Measurements from ENCODE around the gene GPBAR1. TPM values are rescaled to one million over a fixed set of nuclear protein-coding genes. Genes with fewer than 3 reads are reported as not detected.

GPBAR1 gene
- total RNA-seq, 5 donors from 2014 or later (not counting 1 experiment from before 2014, with no cell fraction given), result 0.89 to 2.7 (median 1.2) TPM

GRCh38 chr2:218266316-218266979 is 5.6 kb downstream of the GPBAR1 start:
- 92% methylated on average over 14 of the region's 15 CpGs for WGBS (ENCODE audit: insufficient coverage)
- DNase-seq (no peak), ATAC-seq (replicated peaks in 1 of 4) (no peak)
- CTCF ChIA-PET, result no interaction called here
- Mint-ChIP-seq H3K9me3 (no peaks in the 10 kb centered on the region), H3K27ac (no peak overlapping the region), H3K4me1 (peaks cover 28 to 44% (median 33%) of the 10 kb centered on the region in 3 donors), H3K4me3 (no peak overlapping the region), H3K36me3 (peaks cover 33% of the 10 kb centered on the region), H3K27me3 (no peaks in the 10 kb centered on the region)
- Histone ChIP-seq H3K4me1 (ENCODE audit: control insufficient read depth in 1 of 2, extremely low read depth in 1 of 2, insufficient read depth in 2 of 2, low read length in 2 of 2) (peaks cover 12 to 47% of the 10 kb centered on the region in 2 experiments), H3K9me3 (no peaks in the 10 kb centered on the region), H3K27me3 (replicated peaks in 1 of 2; ENCODE audit: control insufficient read depth in 2 of 2, extremely low read depth in 1 of 2, insufficient read depth in 2 of 2, low read length in 1 of 2) (no peaks in the 10 kb centered on the region), H3K4me3 (ENCODE audit: control insufficient read depth in 1 of 2, extremely low read depth in 1 of 2, low read length in 1 of 2) (no peak overlapping the region), H3K27ac (ENCODE audit: low read length) (no peak overlapping the region), H3K36me3 (ENCODE audit: control insufficient read depth in 2 of 2, extremely low read depth in 1 of 2, insufficient read depth in 1 of 2, low read length in 1 of 2) (peaks cover 18 to 43% of the 10 kb centered on the region in 2 donors)
- POLR2A ChIA-PET, result interaction anchor here in 1 of 2 donors (1.1 kb wide), 1 partner anchor 7 kb away, joined by 3 read pairs; no protein-coding TSS in a partner anchor

- Mint-ChIP-seq H3K4me1 (peaks cover 36 to 52% (median 42%) of the 10 kb centered on the region in 3 donors), H3K36me3 (peaks cover 33% of the 10 kb centered on the region), H3K27ac (peak overlapping the region in 1 of 2 donors; percentile 48), H3K9me3 (no peaks in the 10 kb centered on the region), H3K4me3 (peak overlapping the region in 2 of 3 donors; percentile 13 to 17), H3K27me3 (no peaks in the 10 kb centered on the region)
- ChIA-PET CTCF (no interaction called here), POLR2A (interaction anchor here in 1 of 2 donors (0.6 to 1.1 kb wide), 3 partner anchors 8 to 137 kb away, joined by 3 to 4 read pairs (median 3); no protein-coding TSS in a partner anchor)
- WGBS (ENCODE audit: insufficient coverage), result 100% methylated on average over 5 of the region's 6 CpGs
- H3K4me3 ChIP-seq (ENCODE audit: control insufficient read depth in 1 of 2, extremely low read depth in 1 of 2, low read length in 1 of 2), result no peak overlapping the region
- peaks cover 16 to 54% of the 10 kb centered on the region in 2 experiments for H3K4me1 ChIP-seq (ENCODE audit: control insufficient read depth in 1 of 2, extremely low read depth in 1 of 2, insufficient read depth in 2 of 2, low read length in 2 of 2)
- no peak overlapping the region for H3K27ac ChIP-seq (ENCODE audit: low read length)
- H3K36me3 ChIP-seq (ENCODE audit: control insufficient read depth in 2 of 2, extremely low read depth in 1 of 2, insufficient read depth in 1 of 2, low read length in 1 of 2), result peaks cover 14 to 47% of the 10 kb centered on the region in 2 donors
- DNase-seq (no peak), ATAC-seq (replicated peaks in 1 of 4) (no peak)
- H3K9me3 ChIP-seq, result no peaks in the 10 kb centered on the region
- H3K27me3 ChIP-seq (replicated peaks in 1 of 2; ENCODE audit: control insufficient read depth in 2 of 2, extremely low read depth in 1 of 2, insufficient read depth in 2 of 2, low read length in 1 of 2), result no peaks in the 10 kb centered on the region
These were observed 6.4 kb downstream of the GPBAR1 start for GRCh38 chr2:218267259-218267658.

DNA sequence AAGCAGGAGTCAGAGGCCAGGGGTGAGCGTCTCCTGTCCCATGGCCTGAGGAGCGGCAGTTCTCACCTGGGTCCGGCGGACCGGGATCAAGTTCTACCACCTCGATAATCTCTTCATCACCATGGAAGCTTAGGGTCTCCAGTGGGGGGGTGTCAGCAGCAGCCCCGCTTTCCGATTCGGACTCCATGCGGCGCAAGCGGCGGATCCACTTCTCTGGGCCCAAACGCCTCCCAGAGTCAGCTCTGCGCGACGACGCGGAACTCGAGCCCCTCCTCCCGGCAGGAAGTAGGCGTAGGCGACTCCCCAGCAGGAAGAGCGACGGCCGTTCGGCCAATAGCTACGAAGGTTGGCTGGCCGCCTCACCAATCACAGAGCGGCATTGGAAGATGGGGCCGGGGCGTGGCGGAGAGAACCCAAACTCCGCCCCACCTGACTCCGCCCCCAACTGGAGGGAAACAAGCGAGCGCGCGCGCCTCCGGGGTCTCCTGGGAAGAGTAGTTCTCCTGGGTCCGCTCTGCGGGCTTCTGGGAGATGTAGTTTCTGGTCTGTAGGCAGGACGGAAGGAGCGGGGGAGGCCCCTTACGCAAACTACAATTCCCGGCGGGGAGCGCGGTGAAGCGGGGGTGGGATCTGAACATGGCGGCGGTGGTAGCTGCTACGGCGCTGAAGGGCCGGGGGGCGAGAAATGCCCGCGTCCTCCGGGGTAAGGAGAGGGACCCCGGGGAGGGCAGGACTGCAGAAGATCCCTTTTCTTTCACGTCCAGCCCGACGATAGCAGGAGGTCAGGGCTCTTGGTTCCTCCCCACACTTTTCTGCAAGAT is 9.3 kb downstream of the GPBAR1 start, which contains the start of the genes AAMP and PNKD:
AAMP (minus strand) TSS at position 238 of the 821 bp plus-strand sequence; CDS start at position 187, 51 bp downstream.
PNKD (plus strand) TSS at position 620 of the 821 bp plus-strand sequence; CDS start at position 637, 17 bp downstream.
- ChIA-PET CTCF (interaction anchor here (0.5 to 6.4 kb wide), 22 partner anchors 11 to 440 kb away, joined by 3 to 54 read pairs (median 4); partner anchors contain the start of genes ARPC2 (in 1 of the 2), CATIP (in 1 of the 2), TMBIM1 (in 1 of the 2) and TTLL4 (in 1 of the 2)), POLR2A (interaction anchor here (0.5 to 1.4 kb wide), 7 partner anchors 17 to 1117 kb away, joined by 3 to 11 read pairs (median 3); partner anchors contain the start of gene DNPEP (in 1 of the 2))
- Histone ChIP-seq H3K4me1 (ENCODE audit: control insufficient read depth in 1 of 2, extremely low read depth in 1 of 2, insufficient read depth in 2 of 2, low read length in 2 of 2) (peaks cover 18 to 48% of the 10 kb centered on the region in 2 experiments), H3K27me3 (replicated peaks in 1 of 2; ENCODE audit: control insufficient read depth in 2 of 2, extremely low read depth in 1 of 2, insufficient read depth in 2 of 2, low read length in 1 of 2) (no peaks in the 10 kb centered on the region), H3K4me3 (ENCODE audit: control insufficient read depth in 1 of 2, extremely low read depth in 1 of 2, low read length in 1 of 2) (peak within 1 kb of the TSS; percentile 80 to 96), H3K9me3 (no peaks in the 10 kb centered on the region), H3K36me3 (ENCODE audit: control insufficient read depth in 2 of 2, extremely low read depth in 1 of 2, insufficient read depth in 1 of 2, low read length in 1 of 2) (peaks cover 3 to 48% of the 10 kb centered on the region in 2 donors), H3K27ac (ENCODE audit: low read length) (peak within 1 kb of the TSS; percentile 59)
- Mint-ChIP-seq H3K4me1 (peaks cover 47 to 61% (median 52%) of the 10 kb centered on the region in 3 donors), H3K4me3 (peak within 1 kb of the TSS; percentile 92 to 95 (median 94)), H3K27me3 (no peaks in the 10 kb centered on the region), H3K36me3 (peaks cover 39% of the 10 kb centered on the region), H3K9me3 (no peaks in the 10 kb centered on the region), H3K27ac (peak within 1 kb of the TSS; percentile 87 to 92)
- under 1% methylated on average over 49 of the region's 64 CpGs for WGBS (ENCODE audit: insufficient coverage)
- ATAC-seq (replicated peaks in 1 of 4), result peak; percentile 90 to 94 (median 91)
- peak; percentile 99 to 100 (median 100) for DNase-seq

GRCh38 chr2:218270721-218271486 is 10.1 kb downstream of the GPBAR1 start:
- Histone ChIP-seq H3K36me3 (ENCODE audit: control insufficient read depth in 2 of 2, extremely low read depth in 1 of 2, insufficient read depth in 1 of 2, low read length in 1 of 2) (peaks cover 9 to 48% of the 10 kb centered on the region in 2 donors), H3K27me3 (replicated peaks in 1 of 2; ENCODE audit: control insufficient read depth in 2 of 2, extremely low read depth in 1 of 2, insufficient read depth in 2 of 2, low read length in 1 of 2) (no peaks in the 10 kb centered on the region), H3K4me3 (ENCODE audit: control insufficient read depth in 1 of 2, extremely low read depth in 1 of 2, low read length in 1 of 2) (peak overlapping the region; percentile 71 to 96), H3K9me3 (no peaks in the 10 kb centered on the region), H3K4me1 (ENCODE audit: control insufficient read depth in 1 of 2, extremely low read depth in 1 of 2, insufficient read depth in 2 of 2, low read length in 2 of 2) (peaks cover 18 to 45% of the 10 kb centered on the region in 2 experiments), H3K27ac (ENCODE audit: low read length) (peak overlapping the region; percentile 3)
- H3K27me3 Mint-ChIP-seq, result no peaks in the 10 kb centered on the region
- ChIA-PET POLR2A (interaction anchor here (0.5 to 1.4 kb wide), 7 partner anchors 16 to 1117 kb away, joined by 3 to 11 read pairs (median 3); partner anchors contain the start of gene DNPEP (in 1 of the 2)), CTCF (interaction anchor here (0.6 to 6.4 kb wide), 28 partner anchors 13 to 577 kb away, joined by 3 to 54 read pairs (median 5); partner anchors contain the start of genes CATIP (in 2 of the 2), ARPC2 (in 1 of the 2), TMBIM1 (in 1 of the 2) and TTLL4 (in 1 of the 2))
- DNase-seq (no peak), ATAC-seq (replicated peaks in 1 of 4) (no peak)
- peaks cover 42 to 58% (median 52%) of the 10 kb centered on the region in 3 donors for H3K4me1 Mint-ChIP-seq
- H3K9me3 Mint-ChIP-seq, result no peaks in the 10 kb centered on the region
- WGBS (ENCODE audit: insufficient coverage), result 10% methylated on average over 19 of the region's 23 CpGs
- peak overlapping the region; percentile 87 to 92 for H3K27ac Mint-ChIP-seq
- peak overlapping the region; percentile 92 to 95 (median 94) for H3K4me3 Mint-ChIP-seq
- H3K36me3 Mint-ChIP-seq, result peaks cover 39% of the 10 kb centered on the region

- H3K4me1 ChIP-seq (ENCODE audit: control insufficient read depth in 1 of 2, extremely low read depth in 1 of 2, insufficient read depth in 2 of 2, low read length in 2 of 2), result peaks cover 18 to 45% of the 10 kb centered on the region in 2 experiments
- Mint-ChIP-seq H3K4me1 (peaks cover 42 to 57% (median 51%) of the 10 kb centered on the region in 3 donors), H3K27ac (peak overlapping the region; percentile 87 to 92), H3K4me3 (peak overlapping the region; percentile 92 to 95 (median 94)), H3K27me3 (no peaks in the 10 kb centered on the region), H3K36me3 (peaks cover 35% of the 10 kb centered on the region), H3K9me3 (no peaks in the 10 kb centered on the region)
- DNase-seq (no peak), ATAC-seq (replicated peaks in 1 of 4) (no peak)
- no peaks in the 10 kb centered on the region for H3K9me3 ChIP-seq
- peak overlapping the region in 1 of 2 donors; percentile 96 for H3K4me3 ChIP-seq (ENCODE audit: control insufficient read depth in 1 of 2, extremely low read depth in 1 of 2, low read length in 1 of 2)
- 72% methylated on average over 4 of the region's 4 CpGs for WGBS (ENCODE audit: insufficient coverage)
- H3K36me3 ChIP-seq (ENCODE audit: control insufficient read depth in 2 of 2, extremely low read depth in 1 of 2, insufficient read depth in 1 of 2, low read length in 1 of 2), result peaks cover 9 to 48% of the 10 kb centered on the region in 2 donors
- ChIA-PET POLR2A (no interaction called here), CTCF (interaction anchor here (0.6 to 6.4 kb wide), 17 partner anchors 14 to 576 kb away, joined by 3 to 54 read pairs (median 6); partner anchors contain the start of genes CATIP (in 2 of the 2) and TMBIM1 (in 1 of the 2))
- H3K27ac ChIP-seq (ENCODE audit: low read length), result peak overlapping the region; percentile 13
- H3K27me3 ChIP-seq (replicated peaks in 1 of 2; ENCODE audit: control insufficient read depth in 2 of 2, extremely low read depth in 1 of 2, insufficient read depth in 2 of 2, low read length in 1 of 2), result no peaks in the 10 kb centered on the region
These were observed 10.6 kb downstream of the GPBAR1 start for GRCh38 chr2:218271487-218271797.

Measured in T-cell (primary cell).